ENCODE data around the gene IGFBP4. TPM values are rescaled to one million over a fixed set of nuclear protein-coding genes. Genes with fewer than 3 reads are reported as not detected.

Gene IGFBP4
- total RNA-seq, 3 donors from 2014 or later (not counting 1 experiment from before 2014, with no cell fraction given) = 2.1 to 8.1 (median 2.8) TPM

DNA sequence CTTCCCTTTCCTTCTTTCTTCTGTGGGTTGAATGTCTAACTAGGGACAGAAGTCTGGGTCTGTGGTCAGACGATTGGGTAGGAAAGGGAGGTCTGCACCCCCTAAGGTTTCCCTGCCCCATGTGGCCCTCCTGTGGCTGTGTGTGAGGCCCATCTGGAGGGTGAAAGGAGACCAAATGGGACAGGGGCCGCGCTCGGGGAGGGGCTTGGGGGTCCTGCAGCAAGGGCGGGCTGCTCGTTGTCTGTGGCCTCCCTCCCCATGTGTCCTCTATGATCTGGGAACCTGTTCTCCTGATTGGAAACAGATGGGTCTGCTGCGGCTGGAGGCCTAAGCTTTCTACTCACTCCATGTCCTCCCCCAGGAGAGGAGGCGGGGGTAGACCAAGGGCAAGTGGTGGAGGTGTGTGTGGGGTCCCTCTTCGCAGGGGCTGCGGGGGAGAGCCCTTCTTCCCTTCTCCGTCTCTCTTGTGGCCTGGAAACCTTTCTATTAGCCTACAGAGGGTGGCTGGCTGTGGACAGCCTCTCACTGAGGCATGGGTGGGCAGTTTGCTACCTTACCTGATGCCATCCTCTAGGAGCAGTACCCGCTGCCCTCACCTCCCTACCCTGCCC is 18.6 kb downstream of the IGFBP4 start:
- H3K4me3 Mint-ChIP-seq = no peak overlapping the region
- 80% methylated on average over 10 of the region's 12 CpGs for WGBS (ENCODE audit: insufficient coverage)
- Histone ChIP-seq H3K27me3 (ENCODE audit: control insufficient read depth, insufficient read depth, low read length) (no peaks in the 10 kb centered on the region), H3K36me3 (ENCODE audit: control insufficient read depth, insufficient read depth, low read length) (no peaks in the 10 kb centered on the region), H3K4me3 (ENCODE audit: low read length) (no peak overlapping the region), H3K9me3 (ENCODE audit: control insufficient read depth, insufficient read depth, low read length) (no peaks in the 10 kb centered on the region), H3K27ac (ENCODE audit: low read length) (no peak overlapping the region), H3K4me1 (ENCODE audit: control insufficient read depth, insufficient read depth, low read length) (no peaks in the 10 kb centered on the region)
- no peaks in the 10 kb centered on the region for H3K9me3 Mint-ChIP-seq
- H3K27me3 Mint-ChIP-seq (ENCODE audit: low read depth in 2 of 2) = peaks cover 0 to 6% of the 10 kb centered on the region in 2 donors
- intact Hi-C loops (cut with micrococcal nuclease) = no loop called here
- H3K36me3 Mint-ChIP-seq = no peaks in the 10 kb centered on the region
- TF ChIP-seq, protein P1, sequence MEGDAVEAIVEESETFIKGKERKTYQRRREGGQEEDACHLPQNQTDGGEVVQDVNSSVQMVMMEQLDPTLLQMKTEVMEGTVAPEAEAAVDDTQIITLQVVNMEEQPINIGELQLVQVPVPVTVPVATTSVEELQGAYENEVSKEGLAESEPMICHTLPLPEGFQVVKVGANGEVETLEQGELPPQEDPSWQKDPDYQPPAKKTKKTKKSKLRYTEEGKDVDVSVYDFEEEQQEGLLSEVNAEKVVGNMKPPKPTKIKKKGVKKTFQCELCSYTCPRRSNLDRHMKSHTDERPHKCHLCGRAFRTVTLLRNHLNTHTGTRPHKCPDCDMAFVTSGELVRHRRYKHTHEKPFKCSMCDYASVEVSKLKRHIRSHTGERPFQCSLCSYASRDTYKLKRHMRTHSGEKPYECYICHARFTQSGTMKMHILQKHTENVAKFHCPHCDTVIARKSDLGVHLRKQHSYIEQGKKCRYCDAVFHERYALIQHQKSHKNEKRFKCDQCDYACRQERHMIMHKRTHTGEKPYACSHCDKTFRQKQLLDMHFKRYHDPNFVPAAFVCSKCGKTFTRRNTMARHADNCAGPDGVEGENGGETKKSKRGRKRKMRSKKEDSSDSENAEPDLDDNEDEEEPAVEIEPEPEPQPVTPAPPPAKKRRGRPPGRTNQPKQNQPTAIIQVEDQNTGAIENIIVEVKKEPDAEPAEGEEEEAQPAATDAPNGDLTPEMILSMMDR (IDR thresholded peaks at IDR 0.05) = no peak
- ATAC-seq = no peak
- H3K27ac Mint-ChIP-seq = no peak overlapping the region
- H3K4me1 Mint-ChIP-seq = no peaks in the 10 kb centered on the region
- no peak for DNase-seq

DNA sequence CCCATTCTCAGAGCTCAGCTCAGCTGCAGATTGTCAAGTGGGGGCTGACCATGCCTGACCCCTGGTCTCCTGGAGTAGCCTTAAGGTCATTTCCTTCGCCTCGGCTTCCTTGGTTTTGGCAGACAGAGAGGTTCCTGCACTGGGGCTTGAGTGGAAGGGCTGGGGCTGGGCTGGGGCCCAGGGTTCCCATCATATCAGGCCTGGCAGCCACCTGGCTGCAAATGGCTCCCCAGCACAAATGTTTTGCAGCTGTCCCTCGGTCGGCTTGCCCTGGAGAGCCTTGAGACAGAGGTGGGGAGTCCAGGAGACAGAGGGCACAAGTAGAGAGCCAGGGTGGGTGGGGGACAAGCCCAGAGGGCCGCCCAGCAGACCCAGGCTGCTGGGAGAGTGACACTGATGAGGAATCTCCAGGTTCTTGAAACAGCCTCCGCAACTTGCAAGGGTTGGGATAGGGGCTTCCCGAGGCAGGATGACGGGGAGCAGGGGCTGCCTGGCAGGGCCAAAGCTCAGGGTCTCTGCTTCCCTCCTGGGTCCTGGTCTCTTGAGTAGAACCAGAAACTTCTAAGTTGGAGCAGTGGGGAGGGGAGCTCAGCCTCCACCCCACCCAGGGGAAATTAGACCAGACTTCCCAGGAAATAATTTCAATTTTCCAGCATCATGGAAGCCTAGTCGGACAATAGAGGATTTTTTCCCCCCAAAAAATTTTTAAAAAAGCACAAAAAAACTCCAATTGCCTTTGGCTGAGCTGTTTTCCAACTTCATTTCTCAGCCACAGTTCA is 19.3 kb downstream of the IGFBP4 start:
- intact Hi-C loops (cut with micrococcal nuclease) = no loop called here
- Histone ChIP-seq H3K9me3 (ENCODE audit: control insufficient read depth, insufficient read depth, low read length) (no peaks in the 10 kb centered on the region), H3K27ac (ENCODE audit: low read length) (no peak overlapping the region), H3K36me3 (ENCODE audit: control insufficient read depth, insufficient read depth, low read length) (no peaks in the 10 kb centered on the region), H3K4me1 (ENCODE audit: control insufficient read depth, insufficient read depth, low read length) (no peaks in the 10 kb centered on the region), H3K4me3 (ENCODE audit: low read length) (no peak overlapping the region), H3K27me3 (ENCODE audit: control insufficient read depth, insufficient read depth, low read length) (no peaks in the 10 kb centered on the region)
- Mint-ChIP-seq H3K27me3 (ENCODE audit: low read depth in 2 of 2) (peaks cover 0 to 8% of the 10 kb centered on the region in 2 donors), H3K27ac (no peak overlapping the region), H3K4me1 (no peaks in the 10 kb centered on the region), H3K36me3 (no peaks in the 10 kb centered on the region), H3K9me3 (no peaks in the 10 kb centered on the region), H3K4me3 (no peak overlapping the region)
- DNase-seq = no peak
- TF ChIP-seq, protein P1 (IDR thresholded peaks at IDR 0.05) = no peak
- WGBS (ENCODE audit: insufficient coverage) = 92% methylated on average over 9 of the region's 9 CpGs
- no peak for ATAC-seq

DNA sequence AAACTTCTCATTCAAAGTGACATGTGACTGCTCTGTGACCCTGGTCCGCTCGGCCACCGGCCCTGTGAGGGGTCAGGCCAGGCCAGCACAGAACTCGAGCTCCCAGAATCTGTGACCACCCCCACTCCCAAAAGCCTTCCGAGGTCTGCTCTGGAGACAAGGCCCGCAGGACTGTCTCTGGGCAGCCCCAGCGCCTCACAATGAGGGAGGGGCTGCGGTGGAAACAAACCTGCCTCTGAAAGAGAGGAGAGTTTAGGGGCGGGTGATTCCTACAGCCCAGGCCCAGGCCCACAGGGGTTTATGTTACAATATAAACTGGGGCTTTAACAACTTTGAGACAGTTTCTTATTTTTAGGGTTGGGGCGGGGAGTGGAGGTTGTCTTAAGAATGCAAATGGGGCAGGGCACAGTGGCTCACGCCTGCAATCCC is 19.9 kb downstream of the IGFBP4 start:
- Histone ChIP-seq H3K4me3 (ENCODE audit: low read length) (no peak overlapping the region), H3K4me1 (ENCODE audit: control insufficient read depth, insufficient read depth, low read length) (no peaks in the 10 kb centered on the region), H3K36me3 (ENCODE audit: control insufficient read depth, insufficient read depth, low read length) (no peaks in the 10 kb centered on the region), H3K27me3 (ENCODE audit: control insufficient read depth, insufficient read depth, low read length) (no peaks in the 10 kb centered on the region), H3K27ac (ENCODE audit: low read length) (no peak overlapping the region), H3K9me3 (ENCODE audit: control insufficient read depth, insufficient read depth, low read length) (no peaks in the 10 kb centered on the region)
- TF ChIP-seq, protein P1 (IDR thresholded peaks at IDR 0.05) = no peak
- H3K4me1 Mint-ChIP-seq = no peaks in the 10 kb centered on the region
- H3K9me3 Mint-ChIP-seq = no peaks in the 10 kb centered on the region
- no peak for ATAC-seq
- no peak overlapping the region for H3K27ac Mint-ChIP-seq
- H3K36me3 Mint-ChIP-seq = no peaks in the 10 kb centered on the region
- WGBS (ENCODE audit: insufficient coverage) = 91% methylated on average over 11 of the region's 11 CpGs
- intact Hi-C loops (cut with micrococcal nuclease) = no loop called here
- peaks cover 0 to 8% of the 10 kb centered on the region in 2 donors for H3K27me3 Mint-ChIP-seq (ENCODE audit: low read depth in 2 of 2)
- DNase-seq = no peak
- no peak overlapping the region for H3K4me3 Mint-ChIP-seq
